PFSK-1 (cell line): Measurements from ENCODE around the gene AMMECR1.

Source experiments
- FOXP2 ChIP-seq: optimal IDR thresholded peaks from 2 replicates; pipeline ENCODE3; 2011; ENCODE audit warnings: borderline replicate concordance, control low read depth, inconsistent platforms; ENCODE audit not compliant: insufficient read depth; ENCODE audit errors: extremely low read length, extremely low read depth
- POLR2AphosphoS5 ChIP-seq: IDR thresholded peaks from 2 replicates; pipeline ENCODE4 v1.6.1; 2012; ENCODE audit warnings: low read depth, mild to moderate bottlenecking, control low read depth, low read length, moderate library complexity

GRCh38 chrX:110180176-110180927 is 137.5 kb downstream of the AMMECR1 start:
- TF ChIP-seq FOXP2 (peak; percentile 24), POLR2AphosphoS5 (no peak)
